MV-4-11 (cell line): ENCODE data around the gene MVK.

ENCODE experiments used
- DNase-seq: peaks from one replicate; lab custom pipeline; 2025; lab: John Stamatoyannopoulos, UW

MVK gene

GRCh38 chr12:109545826-109546225 lies 27.8 kb upstream of the MVK start:
- DNase-seq: no peak

GRCh38 chr12:109547286-109547685 lies 26.3 kb upstream of the MVK start:
- no peak for DNase-seq

DNA sequence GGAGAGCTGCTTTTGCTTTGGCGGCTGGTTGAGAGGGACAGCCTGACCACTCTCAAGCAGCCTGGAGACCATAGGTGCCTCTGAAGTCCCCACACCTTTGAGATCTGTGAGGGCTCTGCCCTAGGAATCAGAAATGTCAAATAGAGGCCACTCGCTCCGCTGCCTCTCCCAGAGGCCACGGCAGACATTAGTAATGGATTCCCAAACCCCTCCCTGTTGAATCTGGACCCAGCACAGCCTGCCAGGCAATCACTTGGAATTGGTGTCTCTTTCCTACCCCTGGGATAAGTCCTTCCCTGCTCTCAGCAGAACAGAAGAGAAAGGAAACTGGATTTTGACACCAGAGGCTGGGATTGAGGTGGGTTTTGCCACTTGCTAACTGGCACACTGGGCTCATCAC lies 25.3 kb upstream of the MVK start:
- DNase-seq: no peak

DNA sequence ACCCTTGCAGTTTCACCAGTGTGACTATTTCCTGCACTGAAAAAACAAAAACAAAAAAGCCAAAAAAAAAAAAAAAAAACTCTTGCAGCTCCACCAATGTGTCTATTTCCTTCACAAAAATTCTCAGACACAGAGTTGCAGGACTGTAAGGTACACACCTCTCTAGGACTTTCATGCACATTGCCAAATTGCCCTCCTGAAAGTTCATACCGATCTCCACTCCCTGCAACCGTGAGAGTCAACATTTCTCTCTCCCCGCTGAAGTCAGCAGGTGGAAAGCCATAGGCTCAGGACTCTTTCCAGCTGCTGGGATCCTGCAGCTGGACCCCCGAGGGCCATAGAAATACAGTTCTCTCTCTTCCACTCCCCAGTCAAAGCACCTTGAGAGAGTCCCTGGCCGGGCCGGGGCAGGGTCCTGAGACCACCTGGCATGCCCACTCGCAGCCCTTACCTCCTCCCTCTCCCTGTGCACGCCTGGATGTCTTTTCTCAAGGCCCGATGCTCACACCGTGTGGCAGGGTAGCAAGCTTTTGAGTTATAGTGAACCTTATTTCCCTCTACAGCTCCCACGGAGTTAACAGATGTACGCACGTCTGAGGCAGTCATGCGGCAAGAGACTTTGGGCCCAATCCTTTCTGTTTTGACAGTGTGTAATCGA lies 23.9 kb upstream of the MVK start:
- no peak for DNase-seq

DNA sequence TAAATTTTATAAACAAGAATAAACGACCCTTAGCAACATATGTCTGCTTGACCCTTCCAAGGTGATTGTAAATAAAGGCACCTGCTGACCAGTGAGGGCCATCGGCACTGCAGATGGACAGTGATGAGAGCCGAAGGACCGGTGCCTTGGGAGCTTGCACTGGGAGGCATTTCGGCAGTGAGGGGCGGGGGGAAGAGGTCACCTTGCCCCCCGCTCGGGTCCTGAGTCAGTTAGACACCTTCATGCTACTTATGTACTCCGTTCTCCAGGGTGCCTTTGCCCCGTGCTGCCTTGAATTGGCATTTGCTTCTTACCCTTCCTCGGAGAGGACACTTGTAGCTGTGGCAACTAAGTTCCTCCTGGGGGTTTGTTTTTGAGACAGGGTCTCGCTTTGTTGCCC lies 23.3 kb upstream of the MVK start:
- no peak for DNase-seq

DNA sequence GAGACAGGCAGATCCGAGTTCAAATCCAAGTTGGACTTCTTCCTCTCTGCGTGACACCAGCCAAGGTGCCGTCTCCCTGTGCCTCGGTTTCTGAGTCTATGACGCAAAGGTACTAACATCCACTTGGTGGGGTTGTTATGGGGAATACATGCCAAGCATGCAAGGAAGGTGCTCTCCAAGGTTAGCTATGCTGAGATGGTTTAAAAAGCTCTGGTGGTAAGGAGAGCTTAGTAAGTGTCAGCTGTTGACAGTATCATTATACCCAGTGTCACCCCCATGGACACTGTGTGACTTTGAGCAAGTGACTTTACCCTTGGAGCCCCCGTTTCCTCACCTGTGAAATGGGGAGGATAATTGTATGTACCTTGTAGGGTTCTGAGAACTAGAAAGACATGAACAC lies 22.5 kb upstream of the MVK start:
- DNase-seq: no peak

DNA sequence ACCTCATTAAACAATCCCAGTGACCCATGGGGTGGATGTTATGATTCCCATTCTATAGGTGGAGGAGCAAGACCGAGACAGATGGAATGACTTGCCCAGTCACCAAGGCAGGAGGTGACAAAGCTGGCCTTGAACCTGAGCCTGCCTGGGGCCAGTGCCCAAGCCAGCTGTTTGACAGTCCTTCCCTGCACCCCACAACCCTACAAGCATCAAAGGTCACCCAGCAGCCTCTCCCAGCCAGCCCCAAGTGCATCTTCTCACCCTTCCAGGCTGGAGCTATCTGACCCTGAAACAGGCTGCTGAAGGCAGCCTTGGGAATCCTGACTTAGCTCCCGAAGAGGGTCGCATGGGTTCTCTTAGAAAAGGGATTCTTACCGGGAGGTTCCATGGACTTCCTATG lies 20.6 kb upstream of the MVK start:
- no peak for DNase-seq

GRCh38 chr12:109553483-109553882 lies 20.1 kb upstream of the MVK start:
- DNase-seq: no peak

DNA sequence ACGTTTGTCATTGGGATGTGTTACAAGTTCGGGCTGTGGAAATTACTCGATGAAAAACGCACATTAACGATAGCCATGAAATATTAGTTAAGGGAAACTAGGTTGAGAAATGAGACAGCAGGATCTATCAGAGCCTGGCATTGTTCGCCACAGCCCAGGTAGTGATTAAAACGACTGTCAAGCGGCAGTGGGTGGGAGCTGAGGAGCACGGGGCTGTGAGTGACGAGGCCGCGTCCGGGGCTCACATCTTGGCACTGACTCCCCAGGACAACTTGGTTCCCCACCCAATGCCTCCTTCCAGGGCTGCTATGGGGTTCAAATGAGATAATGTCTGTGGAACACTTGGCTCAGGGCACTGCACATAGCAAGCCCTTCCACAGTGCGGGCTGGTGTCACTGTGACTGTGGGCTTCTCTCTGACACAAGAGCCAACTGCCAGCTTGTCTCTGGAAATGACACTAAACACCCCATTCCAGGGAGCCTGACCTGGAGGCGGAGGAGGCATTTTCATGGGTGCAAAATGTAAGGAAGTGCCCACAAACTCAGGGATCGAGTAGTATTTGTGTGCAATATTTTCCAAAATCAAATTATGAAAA lies 19.6 kb upstream of the MVK start:
- DNase-seq: no peak

GRCh38 chr12:109554761-109555160 lies 18.8 kb upstream of the MVK start:
- no peak for DNase-seq

- DNase-seq: no peak
These were observed 17.9 kb upstream of the MVK start for GRCh38 chr12:109555431-109556315.

GRCh38 chr12:109557200-109557599 lies 16.4 kb upstream of the MVK start:
- no peak for DNase-seq

- DNase-seq: no peak
These were observed 15.8 kb upstream of the MVK start for GRCh38 chr12:109557805-109558204.

GRCh38 chr12:109558374-109559199 lies 15.0 kb upstream of the MVK start:
- no peak for DNase-seq

- no peak for DNase-seq
These were observed 14.4 kb upstream of the MVK start for GRCh38 chr12:109559200-109559505.

- no peak for DNase-seq
These were observed 14.0 kb upstream of the MVK start for GRCh38 chr12:109559601-109560000.

DNA sequence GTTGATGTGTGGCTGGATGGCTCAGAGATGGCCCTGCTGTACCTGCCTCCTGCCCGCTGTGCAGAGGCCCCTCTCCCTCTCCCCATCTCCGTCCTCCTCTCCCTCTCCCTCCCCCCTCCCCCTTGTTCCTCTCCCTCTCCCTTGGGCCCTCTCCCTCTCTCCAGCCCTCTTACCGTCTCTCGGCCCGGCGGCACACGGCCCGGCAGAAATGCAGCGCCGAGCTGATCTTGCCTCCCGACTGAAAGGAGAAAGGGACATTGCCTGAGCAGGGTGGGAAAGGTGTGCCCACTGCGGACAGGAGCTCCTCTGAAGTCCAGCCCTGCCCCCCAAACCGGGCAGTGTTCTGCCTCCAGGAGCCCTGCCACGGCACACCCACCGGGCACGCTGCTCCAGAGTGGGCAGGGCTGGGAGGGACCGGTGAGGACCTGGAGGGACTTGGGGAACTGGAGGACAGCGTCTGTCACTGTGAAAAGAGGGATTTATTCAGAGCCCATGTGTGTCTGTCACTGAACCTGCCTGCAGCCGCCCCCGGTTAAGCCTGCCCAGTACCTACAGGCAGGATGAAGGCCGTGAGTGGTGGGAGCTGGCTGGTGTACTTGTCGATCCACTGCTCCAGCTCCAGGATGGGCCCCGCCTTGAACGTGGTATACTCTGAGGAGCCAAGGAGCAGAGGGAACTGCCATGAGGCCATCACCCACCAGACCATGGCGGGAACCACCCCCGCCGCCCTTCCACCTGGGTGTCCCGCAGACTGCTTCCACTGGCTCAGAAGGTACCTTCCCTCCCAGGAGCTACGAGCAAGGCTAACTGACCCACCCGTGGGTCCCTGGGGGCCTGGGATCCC lies 12.5 kb upstream of the MVK start:
- no peak for DNase-seq

DNA sequence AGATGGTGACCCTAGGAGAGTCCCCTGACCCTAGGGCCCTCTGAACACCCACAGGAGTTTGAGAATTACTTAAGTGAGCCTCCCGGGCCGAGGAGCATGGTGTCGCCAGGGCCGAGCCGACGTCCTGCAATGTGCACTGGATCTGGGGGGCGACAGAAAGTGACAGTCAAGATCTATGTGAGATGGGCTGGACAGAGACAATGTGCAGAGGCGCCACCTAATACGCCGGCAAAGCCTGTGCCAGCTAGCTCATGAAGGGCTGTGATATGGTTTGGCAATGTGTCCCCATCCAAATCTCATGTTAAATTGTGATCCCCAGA lies 11.9 kb upstream of the MVK start:
- no peak for DNase-seq

- DNase-seq: no peak
These were observed 10.7 kb upstream of the MVK start for GRCh38 chr12:109562871-109563270.

- DNase-seq: no peak
These were observed 10.0 kb upstream of the MVK start for GRCh38 chr12:109563291-109564284.

DNA sequence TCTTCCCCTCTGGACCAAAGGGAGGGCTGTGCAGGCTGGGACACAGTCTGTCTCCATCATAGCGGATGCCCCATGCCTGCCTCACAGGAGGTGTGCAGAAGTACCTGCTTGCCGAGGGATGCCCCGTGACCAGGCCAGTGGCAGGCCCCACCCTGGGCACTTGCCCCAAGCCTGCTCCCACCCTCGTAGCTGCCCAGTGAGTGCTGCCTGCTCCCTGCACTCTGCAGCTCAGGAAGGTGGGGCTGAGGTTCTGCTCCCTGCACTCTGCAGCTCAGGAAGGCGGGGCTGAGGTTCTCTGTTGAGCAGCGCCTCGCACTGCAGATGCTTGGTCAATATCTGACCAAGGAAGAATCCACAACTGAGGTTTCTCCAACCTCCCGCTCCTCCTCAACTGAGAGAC lies 7.2 kb upstream of the MVK start:
- no peak for DNase-seq
